PC-3 (cell line): ENCODE results near the gene HES7. TPM values are rescaled to one million over a fixed set of nuclear protein-coding genes. Genes with fewer than 3 reads are reported as not detected.
"Not testable (repeated sequence)": the region's sequence is repeated elsewhere in the genome, so short reads cannot be mapped to it uniquely, and the experiment has no call there.

Source experiments
- ATAC-seq: fragments of 200-7000 bp; cut with Tn5 transposase; 2 replicates; pipeline ENCODE4 v1.9.1; 2020; ENCODE audit warnings: mild to moderate bottlenecking, moderate library complexity
- Bru-seq: library from RNA; stranded (reverse); fragments of 400-500 nt; gene quantifications from one replicate; lab custom pipeline; 2021; lab: Mats Ljungman, UMichigan
- BruChase-seq, 2 experiments: library from RNA; stranded (reverse); fragments of 400-500 nt; gene quantifications; one replicate each; lab custom pipeline; 2021; lab: Mats Ljungman, UMichigan
- BruUV-seq: library from RNA; stranded (reverse); fragments of 400-500 nt; replicated peaks from 2 replicates; lab custom pipeline; 2021; lab: Mats Ljungman, UMichigan
- CTCF ChIA-PET: fragments of 300-600 bp; sonication (Branson Sonifier 250); formaldehyde crosslinking; loops from one replicate; lab custom pipeline; 2022; ENCODE audit warnings: antibody characterized with exemption; lab: Charles Lee
- POLR2A ChIA-PET: fragments of 300-600 bp; sonication (Branson Sonifier 250); formaldehyde crosslinking; loops from one replicate; lab custom pipeline; 2022; ENCODE audit warnings: antibody characterized with exemption; ENCODE audit not compliant: unreplicated experiment; lab: Charles Lee
- DNase-seq: peaks from one replicate; pipeline ENCODE4 v3.0.0-alpha.2; 2015
- H2AFZ ChIP-seq: fragments of 300-600 bp; sonication (generic); 2 replicates; pipeline ENCODE4 v1.6.0; 2016; ENCODE audit warnings: antibody characterized with exemption, low read length
- H3F3A ChIP-seq: fragments of 300-600 bp; sonication (generic); one replicate; pipeline ENCODE4 v1.6.0; 2017; ENCODE audit warnings: antibody characterized with exemption, low read length, control low read depth, mild to moderate bottlenecking; ENCODE audit not compliant: unreplicated experiment
- H3K27ac ChIP-seq: fragments of 300-600 bp; sonication (generic); 2 replicates; pipeline ENCODE4 v1.5.1; 2016; ENCODE audit warnings: mild to moderate bottlenecking, low read length
- H3K27me3 ChIP-seq: fragments of 300-600 bp; sonication (generic); 2 replicates; pipeline ENCODE4 v1.6.1; 2016; ENCODE audit warnings: low read length, mixed read lengths
- H3K36me3 ChIP-seq: fragments of 300-600 bp; sonication (generic); 2 replicates; pipeline ENCODE4 v1.6.1; 2016; ENCODE audit warnings: low read depth, mixed run types, low read length, mixed read lengths
- H3K4me1 ChIP-seq: fragments of 300-600 bp; sonication (generic); 2 replicates; pipeline ENCODE4 v1.5.1; 2016; ENCODE audit warnings: low read length; ENCODE audit not compliant: insufficient read depth
- H3K4me2 ChIP-seq: fragments of 300-600 bp; sonication (generic); 2 replicates; pipeline ENCODE4 v1.6.0; 2016; ENCODE audit warnings: low read length
- H3K4me3 ChIP-seq: fragments of 300-600 bp; sonication (generic); 2 replicates; pipeline ENCODE4 v1.5.1; 2016; ENCODE audit warnings: mild to moderate bottlenecking, low read length, mixed read lengths
- H3K79me2 ChIP-seq: fragments of 300-600 bp; sonication (generic); 2 replicates; pipeline ENCODE4 v1.6.1; 2017; ENCODE audit warnings: low read length, mixed read lengths
- H3K9ac ChIP-seq: fragments of 300-600 bp; sonication (generic); 2 replicates; pipeline ENCODE4 v1.6.0; 2016; ENCODE audit warnings: mild to moderate bottlenecking, low read length
- H3K9me2 ChIP-seq: fragments of 300-600 bp; sonication (generic); replicated peaks from 2 replicates; pipeline ENCODE4 v1.6.1; 2016; ENCODE audit warnings: mixed run types, low read length, mixed read lengths
- H3K9me3 ChIP-seq: fragments of 300-600 bp; sonication (generic); 2 replicates; pipeline ENCODE4 v1.6.1; 2016; ENCODE audit warnings: low read length, mixed read lengths
- H4K20me1 ChIP-seq: fragments of 300-600 bp; sonication (generic); 2 replicates; pipeline ENCODE4 v1.6.1; 2016; ENCODE audit warnings: low read length, mixed read lengths
- EZH2 ChIP-seq: fragments of 300-600 bp; sonication (generic); IDR thresholded peaks from one replicate; pipeline ENCODE4 v1.6.1; 2017; ENCODE audit warnings: antibody characterized with exemption, mild to moderate bottlenecking, low read length; ENCODE audit not compliant: unreplicated experiment
- EZH2phosphoT487 ChIP-seq: fragments of 300-600 bp; sonication (generic); IDR thresholded peaks from 2 replicates; pipeline ENCODE4 v1.6.1; 2018; ENCODE audit warnings: mild to moderate bottlenecking, antibody characterized with exemption, low read length, borderline replicate concordance
- intact Hi-C: fragments of 100-400 bp; cut with micrococcal nuclease; formaldehyde crosslinking; loops from 2 replicates; pipeline ENCODE4 v1.9.0; 2023
- long read RNA-seq: library from polyadenylated mRNA; unstranded; transcript quantifications from one replicate; pipeline ENCODE4 v2.0.0, GENCODE V29; 2021; ENCODE audit not compliant: unreplicated experiment
- total RNA-seq: library from RNA; depleted of rRNA; stranded (reverse); fragments of >200 nt; gene quantifications from 2 replicates; pipeline ENCODE4 v1.2.3, GENCODE V29; 2014; rRNA removed
- TF ChIP-seq, protein P1 (sequence below): fragments of 300-600 bp; sonication (generic); conservative IDR thresholded peaks from 2 replicates; pipeline ENCODE4 v1.5.1; 2017; ENCODE audit warnings: antibody characterized with exemption, low read depth, mild to moderate bottlenecking, low read length

HES7 gene
- total RNA-seq (2.9 TPM in 1 of 2 replicates, not detected in the other), Bru-seq, nascent RNA (percentile 31 among the genes with signal in this experiment), BruChase-seq, experiment 1, labeled RNA remaining after a 6-hour chase (percentile 42 among the genes with signal in this experiment), BruChase-seq, experiment 2, labeled RNA remaining after a 2-hour chase (percentile 32 among the genes with signal in this experiment)
- long read RNA-seq, partial matches to known transcripts, result 0 of 2 reads
- long read RNA-seq, other reads (novel, unspliced or antisense), result 2 of 2 reads

DNA sequence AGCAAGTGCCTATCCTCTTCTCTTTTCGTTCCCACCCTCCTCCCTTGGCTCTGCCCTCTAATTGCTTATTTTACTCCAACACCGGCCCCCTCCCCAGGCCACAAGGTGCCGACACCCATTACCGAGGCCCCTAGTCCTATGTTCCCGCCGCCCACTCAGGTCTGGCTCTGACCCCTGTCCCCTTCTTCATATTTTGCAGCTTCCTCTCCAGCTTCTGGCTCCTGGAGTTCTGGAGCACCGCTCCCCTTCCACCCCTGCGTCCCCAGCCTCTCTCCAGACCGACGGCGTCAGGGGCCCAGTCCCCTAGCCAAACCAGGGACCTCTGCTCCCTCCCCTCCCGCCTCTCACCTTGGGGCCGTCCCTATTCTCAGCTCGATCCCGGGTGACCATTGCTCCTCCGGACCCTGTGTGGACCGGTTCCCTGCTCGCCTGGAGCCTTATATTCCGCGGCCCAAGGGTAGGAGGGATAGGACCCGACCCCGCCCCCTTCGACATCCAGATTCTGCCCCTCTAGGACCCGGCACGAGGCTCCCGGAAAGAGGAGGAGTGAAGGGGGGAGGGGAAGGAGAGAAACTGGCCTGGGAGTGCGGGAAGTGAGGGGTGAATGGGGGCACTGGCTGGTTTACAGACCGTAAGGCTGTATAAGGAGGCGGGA is at the start of gene HES7:
Gene HES7, minus strand, starts transcription at position 412 of the 655 bp plus-strand sequence. Its CDS starts 22 bp downstream, at position 390.
- Histone ChIP-seq H3K4me1 (peaks cover 13% of the 10 kb centered on the region; the same call in 1 of the 2 replicates), H3K9ac (no peak within 1 kb of the TSS)
- POLR2A ChIA-PET, result no interaction called here

DNA sequence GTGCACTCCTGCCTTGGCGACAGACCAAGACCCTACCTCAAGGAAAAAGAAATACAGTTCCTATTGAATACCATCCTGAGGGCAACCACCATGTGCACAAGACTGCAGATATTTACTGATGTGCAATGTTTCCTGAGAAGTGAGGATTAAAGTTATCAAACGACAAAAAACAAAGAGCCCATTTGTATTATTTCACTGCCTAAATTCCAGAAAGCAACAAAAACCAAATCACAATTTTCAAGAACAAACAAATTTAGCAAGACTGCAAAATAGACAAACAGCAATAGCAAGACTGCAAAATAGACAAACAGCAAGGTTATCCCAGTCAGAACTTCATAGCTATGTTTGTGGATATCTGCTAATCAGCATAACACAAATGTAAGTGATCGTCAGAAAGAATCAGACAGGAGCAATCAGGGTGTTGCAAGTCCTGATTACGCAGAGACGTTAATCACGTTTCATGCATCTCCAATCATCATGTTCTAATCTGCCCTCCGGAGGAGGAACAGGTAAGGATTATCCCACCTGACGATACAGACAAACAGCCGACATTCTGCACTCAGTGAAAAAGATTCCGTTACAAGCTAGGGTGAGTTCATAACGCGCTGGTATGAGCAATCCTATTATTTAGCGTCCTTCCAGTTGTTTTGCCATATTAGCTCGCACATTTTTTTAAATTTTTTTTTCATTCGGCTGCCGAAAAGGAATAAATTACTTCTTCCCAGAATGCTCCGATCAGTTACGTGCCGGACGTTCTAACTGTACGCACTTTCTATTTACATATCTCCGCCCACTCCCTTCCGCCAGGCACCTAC is 49.4 kb upstream of the HES7 start:
- TF ChIP-seq EZH2phosphoT487 (no peak), EZH2 (no peak)
- TF ChIP-seq, protein P1, sequence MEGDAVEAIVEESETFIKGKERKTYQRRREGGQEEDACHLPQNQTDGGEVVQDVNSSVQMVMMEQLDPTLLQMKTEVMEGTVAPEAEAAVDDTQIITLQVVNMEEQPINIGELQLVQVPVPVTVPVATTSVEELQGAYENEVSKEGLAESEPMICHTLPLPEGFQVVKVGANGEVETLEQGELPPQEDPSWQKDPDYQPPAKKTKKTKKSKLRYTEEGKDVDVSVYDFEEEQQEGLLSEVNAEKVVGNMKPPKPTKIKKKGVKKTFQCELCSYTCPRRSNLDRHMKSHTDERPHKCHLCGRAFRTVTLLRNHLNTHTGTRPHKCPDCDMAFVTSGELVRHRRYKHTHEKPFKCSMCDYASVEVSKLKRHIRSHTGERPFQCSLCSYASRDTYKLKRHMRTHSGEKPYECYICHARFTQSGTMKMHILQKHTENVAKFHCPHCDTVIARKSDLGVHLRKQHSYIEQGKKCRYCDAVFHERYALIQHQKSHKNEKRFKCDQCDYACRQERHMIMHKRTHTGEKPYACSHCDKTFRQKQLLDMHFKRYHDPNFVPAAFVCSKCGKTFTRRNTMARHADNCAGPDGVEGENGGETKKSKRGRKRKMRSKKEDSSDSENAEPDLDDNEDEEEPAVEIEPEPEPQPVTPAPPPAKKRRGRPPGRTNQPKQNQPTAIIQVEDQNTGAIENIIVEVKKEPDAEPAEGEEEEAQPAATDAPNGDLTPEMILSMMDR, result no peak
- Histone ChIP-seq H2AFZ (peak overlapping the region; percentile 49; the same call in 1 of the 2 replicates), H3K36me3 (no peaks in the 10 kb centered on the region), H3K27ac (peak overlapping the region; percentile 94), H3K27me3 (no peaks in the 10 kb centered on the region), H3K4me1 (peaks cover 18% of the 10 kb centered on the region), H3F3A (peaks cover 9% of the 10 kb centered on the region), H4K20me1 (no peaks in the 10 kb centered on the region), H3K9me2 (no peaks in the 10 kb centered on the region), H3K9ac (peak overlapping the region; percentile 86), H3K4me2 (peak overlapping the region; percentile 82), H3K9me3 (no peaks in the 10 kb centered on the region), H3K79me2 (peaks cover 8% of the 10 kb centered on the region; the same call in 1 of the 2 replicates), H3K4me3 (peak overlapping the region; percentile 65)
- intact Hi-C loops, result loop anchor here (5.0 kb wide), 1 partner anchor 36 kb away; no protein-coding TSS in a partner anchor
- TSS peak; percentile 100 for BruUV-seq
- DNase-seq (peak; percentile 95), ATAC-seq (peak; percentile 76)
- ChIA-PET CTCF (no interaction called here), POLR2A (interaction anchor here (0.6 to 1.2 kb wide), 10 partner anchors 17 to 558 kb away, joined by 3 to 13 read pairs (median 4); partner anchors contain the start of genes ALOXE3, BORCS6, CTC1 and FXR2)

More for the DNA sequence above, at the start of gene HES7:
- Histone ChIP-seq H4K20me1 (peaks cover 3% of the 10 kb centered on the region), H3K27ac (no peak within 1 kb of the TSS), H3F3A (peaks cover 7% of the 10 kb centered on the region), H3K27me3 (no peaks in the 10 kb centered on the region), H3K9me2 (no peaks in the 10 kb centered on the region), H3K79me2 (no peaks in the 10 kb centered on the region), H2AFZ (peak within 1 kb of the TSS; percentile 82), H3K4me2 (peak within 1 kb of the TSS; percentile 96), H3K4me3 (peak within 1 kb of the TSS; percentile 91), H3K36me3 (no peaks in the 10 kb centered on the region), H3K9me3 (no peaks in the 10 kb centered on the region)
- BruUV-seq, result no TSS peak
- ATAC-seq, result no peak
- CTCF ChIA-PET, result interaction anchor here (1.1 kb wide), 1 partner anchor 50 kb away, joined by 3 read pairs; no protein-coding TSS in a partner anchor
- peak; percentile 4 for DNase-seq
- TF ChIP-seq, protein P1, result no peak
- TF ChIP-seq EZH2 (no peak), EZH2phosphoT487 (no peak)
- intact Hi-C loops, result no loop called here

DNA sequence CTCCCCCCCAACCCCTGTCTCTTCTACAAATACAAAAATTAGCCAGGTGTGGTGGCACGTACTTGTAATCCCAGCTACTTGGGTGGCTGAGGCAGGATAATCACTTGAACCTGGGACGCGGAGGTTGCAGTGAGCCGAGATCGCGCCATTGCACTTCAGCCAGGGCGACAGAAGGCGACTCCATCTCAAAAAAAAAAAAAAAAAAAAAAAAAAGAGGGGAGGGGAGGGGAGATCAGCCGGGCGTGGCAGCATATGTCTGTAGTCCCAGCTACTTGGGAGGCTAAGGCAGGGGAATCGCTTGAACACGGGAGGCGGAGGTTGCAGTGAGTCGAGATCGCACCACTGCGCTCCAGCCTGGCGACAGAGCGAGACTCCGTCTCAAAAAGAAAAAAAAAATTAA is 46.3 kb upstream of the HES7 start:
- DNase-seq, H3K79me2 ChIP-seq, H3K36me3 ChIP-seq, H3K4me1 ChIP-seq, CTCF ChIA-PET, H3K4me3 ChIP-seq, ATAC-seq, H3K9me3 ChIP-seq, POLR2A ChIA-PET, H3K27ac ChIP-seq, H2AFZ ChIP-seq, H3F3A ChIP-seq, BruUV-seq, H3K4me2 ChIP-seq, H4K20me1 ChIP-seq, H3K9me2 ChIP-seq, H3K27me3 ChIP-seq, H3K9ac ChIP-seq: not testable (repeated sequence)
- intact Hi-C loops, result loop anchor here (5.0 kb wide), 1 partner anchor 33 kb away; no protein-coding TSS in a partner anchor
